Mononuclear cell (primary cell): ENCODE measurements around the gene PGBD2. TPM values are rescaled to one million over a fixed set of nuclear protein-coding genes. Genes with fewer than 3 reads are reported as not detected.
"Not testable (repeated sequence)": the region's sequence is repeated elsewhere in the genome, so short reads cannot be mapped to it uniquely, and the experiment has no call there.

Source experiments
- H3K27me3 ChIP-seq: 2 replicates; pipeline ENCODE4 v1.6.0; 2011; ENCODE audit warnings: low read length, control low read depth; ENCODE audit not compliant: insufficient read depth
- H3K4me1 ChIP-seq: 2 replicates; pipeline ENCODE4 v1.5.1; 2011; ENCODE audit warnings: mild to moderate bottlenecking, low read length, control low read depth; ENCODE audit not compliant: insufficient read depth
- H3K4me3 ChIP-seq: 2 replicates; pipeline ENCODE4 v1.5.1; 2011; ENCODE audit warnings: mild to moderate bottlenecking, low read length, moderate library complexity
- H3K9me3 ChIP-seq: 2 replicates; pipeline ENCODE4 v1.5.1; 2011; ENCODE audit warnings: low read depth, mild to moderate bottlenecking, control low read depth, low read length
- total RNA-seq: library from RNA; depleted of rRNA; stranded (reverse); fragments of >200 nt; gene quantifications from one replicate; pipeline ENCODE4 v1.2.3, GENCODE V29; 2012

The PGBD2 gene
- total RNA-seq, 1 donor = 0.73 TPM

GRCh38 chr1:248904437-248905216, 1.4 kb upstream of the PGBD2 start:
- peaks cover 17% of the 10 kb centered on the region for H3K4me1 ChIP-seq
- H3K4me3 ChIP-seq = no peak overlapping the region
- no peaks in the 10 kb centered on the region for H3K9me3 ChIP-seq
- no peaks in the 10 kb centered on the region for H3K27me3 ChIP-seq

- Histone ChIP-seq H3K4me1 (peaks cover 17% of the 10 kb centered on the region), H3K4me3 (peak overlapping the region; percentile 74), H3K9me3 (no peaks in the 10 kb centered on the region), H3K27me3 (no peaks in the 10 kb centered on the region)
Observed at GRCh38 chr1:248905662-248906008, 400 bp upstream of the PGBD2 start.

GRCh38 chr1:248906753-248907661, 972 bp downstream of the PGBD2 start:
- Histone ChIP-seq H3K4me1 (peaks cover 17% of the 10 kb centered on the region), H3K27me3 (no peaks in the 10 kb centered on the region), H3K9me3 (no peaks in the 10 kb centered on the region), H3K4me3 (peak overlapping the region; percentile 41)

GRCh38 chr1:248910761-248911160, 4.7 kb downstream of the PGBD2 start:
- Histone ChIP-seq H3K9me3 (no peaks in the 10 kb centered on the region), H3K4me3 (no peak overlapping the region), H3K27me3 (no peaks in the 10 kb centered on the region), H3K4me1 (peaks cover 12% of the 10 kb centered on the region)

- Histone ChIP-seq H3K9me3 (no peaks in the 10 kb centered on the region), H3K4me3 (no peak overlapping the region), H3K4me1 (no peaks in the 10 kb centered on the region), H3K27me3 (no peaks in the 10 kb centered on the region)
Observed at GRCh38 chr1:248913933-248914332, 7.9 kb downstream of the PGBD2 start.

GRCh38 chr1:248914796-248915381, 8.9 kb downstream of the PGBD2 start:
- Histone ChIP-seq H3K4me3 (no peak overlapping the region), H3K9me3 (no peaks in the 10 kb centered on the region), H3K27me3 (no peaks in the 10 kb centered on the region), H3K4me1 (no peaks in the 10 kb centered on the region)

- Histone ChIP-seq H3K4me3 (no peak overlapping the region), H3K27me3 (no peaks in the 10 kb centered on the region), H3K9me3 (no peaks in the 10 kb centered on the region), H3K4me1 (no peaks in the 10 kb centered on the region)
Observed at GRCh38 chr1:248918131-248918530, 12.1 kb downstream of the PGBD2 start.

- H3K27me3 ChIP-seq = no peaks in the 10 kb centered on the region
- no peak overlapping the region for H3K4me3 ChIP-seq
- H3K9me3 ChIP-seq = no peaks in the 10 kb centered on the region
- H3K4me1 ChIP-seq = peaks cover 19% of the 10 kb centered on the region
Observed at GRCh38 chr1:248923352-248924338, 17.6 kb downstream of the PGBD2 start.

GRCh38 chr1:248924696-248925532, 18.9 kb downstream of the PGBD2 start:
- H3K27me3 ChIP-seq = no peaks in the 10 kb centered on the region
- H3K4me3 ChIP-seq = no peak overlapping the region
- peaks cover 19% of the 10 kb centered on the region for H3K4me1 ChIP-seq
- no peaks in the 10 kb centered on the region for H3K9me3 ChIP-seq

GRCh38 chr1:248925859-248926258, 19.8 kb downstream of the PGBD2 start:
- not testable (repeated sequence) for H3K27me3 ChIP-seq, H3K9me3 ChIP-seq, H3K4me3 ChIP-seq
- peaks cover 19% of the 10 kb centered on the region for H3K4me1 ChIP-seq

GRCh38 chr1:248926401-248927182, 20.6 kb downstream of the PGBD2 start:
- Histone ChIP-seq H3K4me3 (no peak overlapping the region), H3K27me3 (no peaks in the 10 kb centered on the region), H3K4me1 (peaks cover 19% of the 10 kb centered on the region), H3K9me3 (no peaks in the 10 kb centered on the region)

- not testable (repeated sequence) for H3K27me3 ChIP-seq, H3K4me3 ChIP-seq, H3K9me3 ChIP-seq
- peaks cover 19% of the 10 kb centered on the region for H3K4me1 ChIP-seq
Observed at GRCh38 chr1:248927283-248927682, 21.2 kb downstream of the PGBD2 start.

- H3K27me3 ChIP-seq, H3K9me3 ChIP-seq, H3K4me3 ChIP-seq: not testable (repeated sequence)
- peaks cover 19% of the 10 kb centered on the region for H3K4me1 ChIP-seq
Observed at GRCh38 chr1:248928122-248928521, 22.1 kb downstream of the PGBD2 start.
